Stimulated activated CD8-positive, alpha-beta memory T cell treated with anti-CD3 and anti-CD28 coated beads, Interleukin-12 subunit alpha, Interleukin-12 subunit beta, amount 100 ng/mL, for 4 hours (primary cell): Measurements from ENCODE around the gene PRKG1.

Experiments
- DNase-seq: peaks from one replicate; pipeline ENCODE4 v3.0.0-alpha.2; 2020; ENCODE audit warnings: low read depth

The PRKG1 gene

GRCh38 chr10:51932530-51932929 is 858.2 kb downstream of the PRKG1 start:
- no peak for DNase-seq

- DNase-seq = no peak
Observed at GRCh38 chr10:51934373-51934772, 860.1 kb downstream of the PRKG1 start.

- no peak for DNase-seq
Observed at GRCh38 chr10:51935341-51935740, 861.1 kb downstream of the PRKG1 start.

GRCh38 chr10:51937308-51938140 is 863.2 kb downstream of the PRKG1 start:
- DNase-seq = no peak

GRCh38 chr10:51950371-51950995 is 876.2 kb downstream of the PRKG1 start:
- no peak for DNase-seq

GRCh38 chr10:51950996-51951555 is 876.8 kb downstream of the PRKG1 start:
- DNase-seq = no peak

- no peak for DNase-seq
Observed at GRCh38 chr10:51951601-51952000, 877.3 kb downstream of the PRKG1 start.

- no peak for DNase-seq
Observed at GRCh38 chr10:51952056-51952455, 877.8 kb downstream of the PRKG1 start.

- DNase-seq = no peak
Observed at GRCh38 chr10:51955696-51956095, 881.4 kb downstream of the PRKG1 start.

- no peak for DNase-seq
Observed at GRCh38 chr10:51956822-51957221, 882.5 kb downstream of the PRKG1 start.

- no peak for DNase-seq
Observed at GRCh38 chr10:51960494-51960895, 886.2 kb downstream of the PRKG1 start.

GRCh38 chr10:51961401-51961800 is 887.1 kb downstream of the PRKG1 start:
- no peak for DNase-seq

- DNase-seq = no peak
Observed at GRCh38 chr10:51964630-51965029, 890.3 kb downstream of the PRKG1 start.

GRCh38 chr10:51965451-51965850 is 891.2 kb downstream of the PRKG1 start:
- DNase-seq = no peak

GRCh38 chr10:51972733-51973346 is 898.6 kb downstream of the PRKG1 start:
- DNase-seq = no peak

GRCh38 chr10:51980752-51981151 is 906.5 kb downstream of the PRKG1 start:
- DNase-seq = no peak

GRCh38 chr10:51981731-51982130 is 907.4 kb downstream of the PRKG1 start:
- DNase-seq = no peak

GRCh38 chr10:51983481-51983880 is 909.2 kb downstream of the PRKG1 start:
- DNase-seq = no peak

GRCh38 chr10:51985336-51985735 is 911.0 kb downstream of the PRKG1 start:
- no peak for DNase-seq

- no peak for DNase-seq
Observed at GRCh38 chr10:51986516-51986915, 912.2 kb downstream of the PRKG1 start.

- no peak for DNase-seq
Observed at GRCh38 chr10:51993475-51993874, 919.2 kb downstream of the PRKG1 start.

GRCh38 chr10:51999096-51999495 is 924.8 kb downstream of the PRKG1 start:
- no peak for DNase-seq
